Coronary artery (tissue), 2 donors: ENCODE data around the gene ANKRD10.

Source experiments
- DNase-seq: peaks from one replicate; pipeline ENCODE4 v3.0.0-alpha.2; 2017; ENCODE audit warnings: low spot score
- H3K27ac ChIP-seq, 2 donors: fragments of 200-600 bp; sonication (generic); one replicate each; pipeline ENCODE4 v1.5.1; 2016 to 2019
- H3K4me3 ChIP-seq: fragments of 200-600 bp; sonication (generic); 2 replicates; pipeline ENCODE4 v1.5.1; 2016; ENCODE audit warnings: mild to moderate bottlenecking, moderate library complexity
- CTCF ChIP-seq: fragments of 200-600 bp; sonication (generic); IDR thresholded peaks from one replicate; pipeline ENCODE4 v1.5.1; 2019; ENCODE audit warnings: antibody characterized with exemption

The ANKRD10 gene

DNA sequence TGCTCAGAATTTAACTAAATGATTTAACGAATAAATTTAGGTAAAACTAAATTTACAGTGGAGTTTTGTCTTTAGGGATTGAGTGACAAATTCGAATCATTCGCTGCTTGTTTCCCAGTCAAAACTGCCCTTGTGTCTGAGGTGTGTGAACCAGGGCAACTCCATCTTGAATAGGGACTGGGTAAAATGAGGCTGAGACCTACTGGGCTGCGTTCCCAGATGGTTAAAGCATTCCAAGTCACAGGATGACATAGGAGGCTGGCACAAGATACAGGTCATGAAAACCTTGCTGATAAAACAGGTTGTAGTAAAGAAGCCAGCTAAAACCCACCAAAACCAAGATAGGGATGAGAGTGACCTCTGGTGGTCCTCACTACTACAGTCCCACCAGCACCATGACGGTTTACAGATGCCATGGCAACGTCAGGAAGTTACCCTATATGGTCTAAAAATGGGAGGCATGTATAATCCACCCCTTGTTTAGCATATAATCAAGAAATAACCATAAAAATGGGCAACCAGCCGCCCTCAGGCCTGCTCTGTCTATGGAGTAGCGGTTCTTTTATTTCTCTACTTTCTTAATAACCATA lies 10.2 kb upstream of the ANKRD10 start:
- Histone ChIP-seq H3K27ac (no peak overlapping the region), H3K4me3 (no peak overlapping the region)
- TF ChIP-seq CTCF, result no peak
- DNase-seq, result peak; percentile 24

DNA sequence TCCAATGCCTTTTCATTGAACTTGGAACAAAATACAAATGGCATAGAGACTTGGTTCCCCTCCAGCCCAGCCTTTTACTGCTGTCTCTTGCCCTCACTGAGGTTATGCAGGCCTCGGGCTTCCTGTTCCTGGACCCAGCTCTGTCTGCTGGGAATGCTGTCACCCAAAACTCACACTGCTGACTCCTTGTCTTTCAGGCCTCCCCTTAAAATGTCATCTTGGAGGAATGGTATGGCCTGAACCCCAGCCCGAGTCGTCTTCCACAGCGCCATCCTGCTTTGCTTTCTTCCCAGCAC lies 9.7 kb upstream of the ANKRD10 start:
- H3K27ac ChIP-seq, result no peak overlapping the region
- peak; percentile 14 for DNase-seq
- H3K4me3 ChIP-seq, result no peak overlapping the region
- no peak for TF ChIP-seq CTCF

DNA sequence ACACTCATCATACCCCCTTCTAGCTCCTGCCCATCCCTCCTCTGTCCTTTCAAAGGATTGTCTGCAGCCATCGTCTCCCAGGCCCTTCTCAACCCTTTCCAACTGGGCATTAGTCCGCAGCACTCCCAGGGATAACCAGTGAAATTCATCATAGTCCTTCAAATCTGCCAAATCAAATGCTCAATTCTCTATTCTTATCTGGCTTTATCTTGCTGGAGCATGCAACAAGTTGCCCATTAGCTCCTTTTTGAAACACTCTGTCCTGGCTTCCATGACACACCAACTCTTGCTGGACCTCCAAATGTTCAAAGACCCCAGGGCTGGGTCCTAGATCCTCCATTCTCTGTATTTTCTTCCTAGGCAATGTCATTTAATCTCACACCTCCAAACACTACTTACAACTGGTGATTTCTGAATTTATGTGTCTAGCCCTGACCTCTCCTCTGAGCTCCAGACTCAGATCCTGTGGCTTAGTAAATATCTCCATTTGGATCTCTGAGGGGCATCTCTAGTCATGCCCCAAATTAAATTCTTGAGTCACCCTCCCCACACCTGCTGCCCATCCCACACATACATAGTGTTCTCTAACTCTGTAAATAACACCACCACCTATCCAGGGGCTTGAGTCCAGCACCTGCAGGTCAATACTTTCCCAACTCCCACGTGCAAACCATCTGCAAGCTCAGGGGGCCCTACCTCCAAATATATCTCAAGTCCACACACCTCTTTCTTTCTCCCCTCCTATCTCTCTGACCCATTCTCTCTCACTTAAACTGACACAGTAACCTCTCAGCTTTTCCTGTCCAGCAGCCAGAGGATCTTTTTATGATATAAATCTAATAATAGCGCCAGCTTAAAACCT lies 9.1 kb upstream of the ANKRD10 start:
- H3K27ac ChIP-seq, result no peak overlapping the region
- TF ChIP-seq CTCF, result no peak

DNA sequence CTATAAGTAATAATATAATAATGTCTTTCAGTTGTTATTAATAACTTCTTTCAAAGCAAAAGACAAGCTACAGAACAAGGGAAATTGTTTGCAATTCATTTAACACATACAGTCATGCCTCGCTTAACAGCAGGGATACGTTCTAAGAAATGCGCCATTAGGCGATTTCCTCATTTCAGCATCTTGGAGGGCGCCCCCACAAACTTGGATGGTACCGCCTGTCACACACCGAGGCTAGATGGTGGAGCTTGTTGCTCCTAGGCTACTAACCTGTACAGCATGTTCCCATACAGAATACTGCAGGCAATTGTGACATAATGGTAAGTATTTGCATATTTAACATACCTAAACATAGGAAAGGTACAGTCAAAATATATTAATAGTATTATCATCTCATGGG lies 8.2 kb upstream of the ANKRD10 start:
- Histone ChIP-seq H3K4me3 (no peak overlapping the region), H3K27ac (no peak overlapping the region)
- DNase-seq, result peak; percentile 26
- TF ChIP-seq CTCF, result no peak

More for the DNA sequence above, 9.1 kb upstream of the ANKRD10 start:
- peak; percentile 33 for DNase-seq
- H3K4me3 ChIP-seq, result no peak overlapping the region

DNA sequence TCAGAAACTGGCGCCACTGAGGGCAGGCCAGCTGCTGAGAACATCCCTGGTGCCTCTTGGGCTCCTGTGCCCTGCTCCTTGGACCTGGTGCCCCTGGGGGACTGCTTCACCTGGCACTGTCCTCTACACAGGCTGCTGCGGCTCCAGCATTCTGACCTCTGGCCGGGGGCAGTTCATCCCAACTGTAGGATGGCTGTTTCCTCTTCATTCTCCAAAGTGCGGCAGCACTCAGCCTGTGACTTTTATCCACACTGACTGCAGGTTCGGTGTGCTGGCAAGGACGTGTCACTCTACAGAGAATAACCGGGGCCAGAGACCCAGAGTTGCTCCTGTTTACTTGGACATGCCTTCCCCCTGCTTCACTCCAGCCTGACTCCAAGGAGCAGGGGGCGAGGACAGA lies 7.6 kb upstream of the ANKRD10 start:
- DNase-seq, result no peak
- TF ChIP-seq CTCF, result no peak
- Histone ChIP-seq H3K4me3 (no peak overlapping the region), H3K27ac (no peak overlapping the region)

DNA sequence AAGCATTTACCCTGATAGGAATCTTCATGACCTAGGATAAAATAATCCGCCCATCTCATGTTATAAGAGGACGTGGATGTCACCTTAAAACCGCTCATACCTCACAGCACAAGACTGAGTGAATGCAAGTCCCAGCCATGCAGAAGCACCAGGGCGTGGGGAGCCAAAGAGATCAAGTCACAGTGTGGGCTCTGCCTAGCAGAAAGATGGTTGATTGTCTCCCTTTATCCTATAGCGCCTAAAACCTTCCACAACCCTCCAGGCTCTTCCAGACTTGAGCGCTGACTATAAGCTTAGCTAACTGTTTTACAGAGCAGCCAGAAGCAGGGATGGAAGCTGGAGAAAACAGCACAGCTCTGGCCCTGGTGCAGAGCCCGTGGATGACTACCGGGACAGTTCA lies 6.8 kb upstream of the ANKRD10 start:
- Histone ChIP-seq H3K27ac (no peak overlapping the region), H3K4me3 (no peak overlapping the region)
- TF ChIP-seq CTCF, result no peak
- DNase-seq, result no peak

DNA sequence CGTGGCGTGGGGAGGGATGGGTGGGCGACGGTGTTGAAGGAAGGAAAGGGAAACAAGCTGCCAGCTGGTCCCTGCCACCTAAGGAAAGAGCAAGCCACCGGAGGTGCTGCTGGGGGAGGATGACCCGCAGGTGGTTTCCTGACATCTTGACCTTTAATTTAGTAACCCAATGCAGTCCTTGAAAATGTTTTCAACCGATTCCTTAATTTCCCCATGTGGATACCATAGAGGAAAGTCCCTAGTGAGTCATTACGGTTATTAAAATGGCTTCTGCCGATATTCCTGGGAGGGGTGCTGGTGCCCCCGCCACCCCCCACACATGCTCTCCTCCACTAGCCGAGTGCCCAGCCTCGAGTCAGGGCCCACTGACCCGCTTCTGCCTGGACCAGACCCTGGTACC lies 6.3 kb upstream of the ANKRD10 start:
- no peak for DNase-seq
- no peak for TF ChIP-seq CTCF
- Histone ChIP-seq H3K4me3 (no peak overlapping the region), H3K27ac (no peak overlapping the region)
